Activated CD4-positive, alpha-beta T cell treated with anti-CD3 and anti-CD28 coated beads, Interleukin-2, amount 10 ng/mL, durations not matched to agents 7 days and 5 days (primary cell): Measurements from ENCODE around the gene HCFC2. TPM values are rescaled to one million over a fixed set of nuclear protein-coding genes. Genes with fewer than 3 reads are reported as not detected.

Source experiments
- CTCF ChIA-PET: fragments of 350-600 bp; sonication (Branson Sonifier 250); formaldehyde crosslinking; loops from one replicate; lab custom pipeline; 2021; ENCODE audit warnings: antibody characterized with exemption; lab: Charles Lee
- POLR2A ChIA-PET: fragments of 350-600 bp; sonication (Branson Sonifier 250); formaldehyde crosslinking; loops from one replicate; lab custom pipeline; 2021; ENCODE audit warnings: antibody characterized with exemption; lab: Charles Lee
- DNase-seq: peaks from one replicate; pipeline ENCODE4 v3.0.0-alpha.2; 2020
- H3K27ac Mint-ChIP-seq: one replicate; pipeline ENCODE4 v1.8.0; 2021; ENCODE audit warnings: mild to moderate bottlenecking, moderate library complexity, mixed read lengths
- H3K27me3 Mint-ChIP-seq: one replicate; pipeline ENCODE4 v1.8.0; 2021; ENCODE audit warnings: mixed read lengths
- H3K36me3 Mint-ChIP-seq: one replicate; pipeline ENCODE4 v1.8.0; 2021; ENCODE audit warnings: low read depth, mixed read lengths
- H3K4me1 Mint-ChIP-seq: one replicate; pipeline ENCODE4 v1.8.0; 2021; ENCODE audit warnings: mixed read lengths
- H3K4me3 Mint-ChIP-seq: one replicate; pipeline ENCODE4 v1.8.0; 2021; ENCODE audit warnings: mild to moderate bottlenecking, moderate library complexity, mixed read lengths
- H3K9me3 Mint-ChIP-seq: one replicate; pipeline ENCODE4 v1.8.0; 2021; ENCODE audit warnings: mixed read lengths
- total RNA-seq, 2 experiments: library from RNA; stranded (reverse); gene quantifications; one replicate each; pipeline ENCODE4 v1.2.3, GENCODE V29; 2021

HCFC2 gene
- total RNA-seq, 2 experiments from 2014 or later, result 13.1 to 15.4 TPM

- DNase-seq, result no peak
- H3K27ac Mint-ChIP-seq, result no peak overlapping the region
- no peaks in the 10 kb centered on the region for H3K9me3 Mint-ChIP-seq
- no peaks in the 10 kb centered on the region for H3K36me3 Mint-ChIP-seq
- ChIA-PET POLR2A (no interaction called here), CTCF (interaction anchor here (0.7 kb wide), 1 partner anchor 48 kb away, joined by 6 read pairs; no protein-coding TSS in a partner anchor)
- H3K4me1 Mint-ChIP-seq, result peaks cover 12% of the 10 kb centered on the region
- H3K27me3 Mint-ChIP-seq, result peaks cover 35% of the 10 kb centered on the region
- H3K4me3 Mint-ChIP-seq, result no peak overlapping the region
Observed at GRCh38 chr12:104060791-104061190, 3.5 kb upstream of the HCFC2 start.

GRCh38 chr12:104063712-104064030, 660 bp upstream of the HCFC2 start:
- ChIA-PET POLR2A (interaction anchor here (0.6 to 1.3 kb wide), 3 partner anchors 17 to 223 kb away, joined by 4 read pairs; partner anchors contain the start of gene NFYB), CTCF (interaction anchor here (0.8 to 1.3 kb wide), 5 partner anchors 45 to 153 kb away, joined by 3 to 5 read pairs (median 4); partner anchors contain the start of gene TDG)
- peak overlapping the region; percentile 91 for H3K27ac Mint-ChIP-seq
- DNase-seq, result no peak
- peak overlapping the region; percentile 93 for H3K4me3 Mint-ChIP-seq
- H3K36me3 Mint-ChIP-seq, result peaks cover 10% of the 10 kb centered on the region
- no peaks in the 10 kb centered on the region for H3K9me3 Mint-ChIP-seq
- peaks cover 23% of the 10 kb centered on the region for H3K27me3 Mint-ChIP-seq
- H3K4me1 Mint-ChIP-seq, result peaks cover 21% of the 10 kb centered on the region

- H3K4me3 Mint-ChIP-seq, result peak overlapping the region; percentile 88
- POLR2A ChIA-PET, result interaction anchor here (1.1 to 1.3 kb wide), 2 partner anchors 73 to 129 kb away, joined by 3 to 4 read pairs; partner anchors contain the start of gene NFYB
- peaks cover 26% of the 10 kb centered on the region for H3K4me1 Mint-ChIP-seq
- CTCF ChIA-PET, result interaction anchor here (0.6 to 1.3 kb wide), 5 partner anchors 35 to 922 kb away, joined by 3 to 5 read pairs (median 3); partner anchors contain the start of gene TDG
- H3K27ac Mint-ChIP-seq, result peak overlapping the region; percentile 88
- peaks cover 13% of the 10 kb centered on the region for H3K27me3 Mint-ChIP-seq
- DNase-seq, result no peak
- H3K36me3 Mint-ChIP-seq, result peaks cover 17% of the 10 kb centered on the region
- no peaks in the 10 kb centered on the region for H3K9me3 Mint-ChIP-seq
Observed at GRCh38 chr12:104064842-104065427, 604 bp downstream of the HCFC2 start.

- no peak overlapping the region for H3K4me3 Mint-ChIP-seq
- DNase-seq, result no peak
- H3K9me3 Mint-ChIP-seq, result no peaks in the 10 kb centered on the region
- CTCF ChIA-PET, result no interaction called here
- POLR2A ChIA-PET, result no interaction called here
- H3K36me3 Mint-ChIP-seq, result peaks cover 34% of the 10 kb centered on the region
- H3K27ac Mint-ChIP-seq, result no peak overlapping the region
- H3K4me1 Mint-ChIP-seq, result peaks cover 11% of the 10 kb centered on the region
- H3K27me3 Mint-ChIP-seq, result no peaks in the 10 kb centered on the region
Observed at GRCh38 chr12:104072099-104072498, 7.8 kb downstream of the HCFC2 start.

- Mint-ChIP-seq H3K27me3 (no peaks in the 10 kb centered on the region), H3K36me3 (peaks cover 31% of the 10 kb centered on the region), H3K4me1 (peaks cover 7% of the 10 kb centered on the region), H3K9me3 (no peaks in the 10 kb centered on the region), H3K27ac (no peak overlapping the region), H3K4me3 (no peak overlapping the region)
- POLR2A ChIA-PET, result no interaction called here
- no peak for DNase-seq
- CTCF ChIA-PET, result interaction anchor here (0.7 kb wide), 1 partner anchor 17 kb away, joined by 3 read pairs; no protein-coding TSS in a partner anchor
Observed at GRCh38 chr12:104073699-104074098, 9.4 kb downstream of the HCFC2 start.

GRCh38 chr12:104079024-104079423, 14.7 kb downstream of the HCFC2 start:
- H3K4me1 Mint-ChIP-seq, result peaks cover 7% of the 10 kb centered on the region
- CTCF ChIA-PET, result no interaction called here
- peaks cover 35% of the 10 kb centered on the region for H3K36me3 Mint-ChIP-seq
- no peak overlapping the region for H3K4me3 Mint-ChIP-seq
- POLR2A ChIA-PET, result no interaction called here
- H3K27me3 Mint-ChIP-seq, result no peaks in the 10 kb centered on the region
- no peaks in the 10 kb centered on the region for H3K9me3 Mint-ChIP-seq
- H3K27ac Mint-ChIP-seq, result no peak overlapping the region
- no peak for DNase-seq

GRCh38 chr12:104080764-104081163, 16.4 kb downstream of the HCFC2 start:
- DNase-seq, result no peak
- Mint-ChIP-seq H3K27me3 (no peaks in the 10 kb centered on the region), H3K4me3 (no peak overlapping the region), H3K36me3 (peaks cover 43% of the 10 kb centered on the region), H3K4me1 (peaks cover 14% of the 10 kb centered on the region), H3K27ac (no peak overlapping the region), H3K9me3 (no peaks in the 10 kb centered on the region)
- POLR2A ChIA-PET, result no interaction called here
- CTCF ChIA-PET, result no interaction called here

- ChIA-PET CTCF (interaction anchor here (0.6 kb wide), 1 partner anchor 76 kb away, joined by 4 read pairs; no protein-coding TSS in a partner anchor), POLR2A (no interaction called here)
- Mint-ChIP-seq H3K4me3 (no peak overlapping the region), H3K9me3 (no peaks in the 10 kb centered on the region), H3K27ac (no peak overlapping the region), H3K27me3 (no peaks in the 10 kb centered on the region), H3K36me3 (peaks cover 43% of the 10 kb centered on the region), H3K4me1 (peaks cover 14% of the 10 kb centered on the region)
- no peak for DNase-seq
Observed at GRCh38 chr12:104083769-104084475, 19.6 kb downstream of the HCFC2 start.

- no peak for DNase-seq
- Mint-ChIP-seq H3K4me3 (no peak overlapping the region), H3K4me1 (peaks cover 1% of the 10 kb centered on the region), H3K9me3 (no peaks in the 10 kb centered on the region), H3K36me3 (peaks cover 38% of the 10 kb centered on the region), H3K27ac (no peak overlapping the region), H3K27me3 (no peaks in the 10 kb centered on the region)
- POLR2A ChIA-PET, result no interaction called here
- CTCF ChIA-PET, result interaction anchor here (0.6 kb wide), 2 partner anchors 9 to 17 kb away, joined by 3 read pairs; no protein-coding TSS in a partner anchor
Observed at GRCh38 chr12:104090685-104091084, 26.4 kb downstream of the HCFC2 start.

- ChIA-PET CTCF (interaction anchor here (0.6 to 1.2 kb wide), 2 partner anchors 9 to 18 kb away, joined by 3 read pairs; no protein-coding TSS in a partner anchor), POLR2A (no interaction called here)
- Mint-ChIP-seq H3K27me3 (no peaks in the 10 kb centered on the region), H3K27ac (no peak overlapping the region), H3K36me3 (peaks cover 38% of the 10 kb centered on the region), H3K4me3 (no peak overlapping the region), H3K4me1 (peaks cover 1% of the 10 kb centered on the region), H3K9me3 (no peaks in the 10 kb centered on the region)
- DNase-seq, result no peak
Observed at GRCh38 chr12:104091136-104091535, 26.8 kb downstream of the HCFC2 start.

- ChIA-PET POLR2A (no interaction called here), CTCF (no interaction called here)
- no peak for DNase-seq
- H3K9me3 Mint-ChIP-seq, result no peaks in the 10 kb centered on the region
- peaks cover 1% of the 10 kb centered on the region for H3K4me1 Mint-ChIP-seq
- no peaks in the 10 kb centered on the region for H3K27me3 Mint-ChIP-seq
- H3K36me3 Mint-ChIP-seq, result peaks cover 45% of the 10 kb centered on the region
- no peak overlapping the region for H3K4me3 Mint-ChIP-seq
- no peak overlapping the region for H3K27ac Mint-ChIP-seq
Observed at GRCh38 chr12:104094284-104094683, 30.0 kb downstream of the HCFC2 start.

GRCh38 chr12:104095289-104095688, 31.0 kb downstream of the HCFC2 start:
- Mint-ChIP-seq H3K4me1 (peaks cover 1% of the 10 kb centered on the region), H3K9me3 (no peaks in the 10 kb centered on the region), H3K27me3 (no peaks in the 10 kb centered on the region), H3K36me3 (peaks cover 43% of the 10 kb centered on the region), H3K4me3 (no peak overlapping the region), H3K27ac (no peak overlapping the region)
- POLR2A ChIA-PET, result no interaction called here
- DNase-seq, result no peak
- CTCF ChIA-PET, result no interaction called here

- H3K4me1 Mint-ChIP-seq, result peaks cover 1% of the 10 kb centered on the region
- no peaks in the 10 kb centered on the region for H3K27me3 Mint-ChIP-seq
- POLR2A ChIA-PET, result no interaction called here
Observed at GRCh38 chr12:104097954-104098353, 33.6 kb downstream of the HCFC2 start.

More at GRCh38 chr12:104097954-104098353, 33.6 kb downstream of the HCFC2 start:
- Mint-ChIP-seq H3K4me3 (no peak overlapping the region), H3K27ac (no peak overlapping the region), H3K9me3 (no peaks in the 10 kb centered on the region), H3K36me3 (peaks cover 46% of the 10 kb centered on the region)
- DNase-seq, result no peak
- CTCF ChIA-PET, result interaction anchor here (0.7 to 1.0 kb wide), 3 partner anchors 10 to 11 kb away, joined by 3 to 4 read pairs (median 3); no protein-coding TSS in a partner anchor
